8988T (cell line): ENCODE data around the gene PPIP5K2.
"Not testable (repeated sequence)": the region's sequence is repeated elsewhere in the genome, so short reads cannot be mapped to it uniquely, and the experiment has no call there.

ENCODE experiments used
- DNase-seq: peaks from one replicate; pipeline ENCODE4 v3.0.0; 2011

The PPIP5K2 gene

GRCh38 chr5:103209065-103209464 lies 89.0 kb downstream of the PPIP5K2 start:
- no peak for DNase-seq

- DNase-seq = no peak
Measured at GRCh38 chr5:103210952-103211351, 90.9 kb downstream of the PPIP5K2 start.

GRCh38 chr5:103211576-103212561 lies 91.8 kb downstream of the PPIP5K2 start:
- no peak for DNase-seq

DNA sequence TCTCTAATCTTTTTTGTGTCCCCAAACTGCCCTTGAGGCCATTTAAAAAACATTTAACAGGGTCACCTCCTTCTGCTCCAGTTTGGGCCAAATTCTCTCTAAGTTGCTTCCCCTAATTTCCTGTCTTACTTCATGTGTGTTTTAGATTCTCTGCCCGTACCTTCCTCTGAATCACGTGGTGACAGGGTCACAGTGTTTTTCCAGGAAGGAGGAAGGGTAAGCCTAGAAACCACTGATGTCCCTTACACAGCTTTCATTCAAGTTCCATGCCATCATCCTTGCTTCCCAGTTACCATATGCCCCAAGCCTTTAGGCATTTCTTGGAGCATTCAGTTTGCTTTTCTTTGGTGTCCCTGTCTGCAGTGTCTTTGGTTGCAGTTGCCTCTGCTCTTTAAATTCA lies 96.0 kb downstream of the PPIP5K2 start:
- DNase-seq = no peak

- no peak for DNase-seq
Measured at GRCh38 chr5:103216697-103217096, 96.6 kb downstream of the PPIP5K2 start.

DNA sequence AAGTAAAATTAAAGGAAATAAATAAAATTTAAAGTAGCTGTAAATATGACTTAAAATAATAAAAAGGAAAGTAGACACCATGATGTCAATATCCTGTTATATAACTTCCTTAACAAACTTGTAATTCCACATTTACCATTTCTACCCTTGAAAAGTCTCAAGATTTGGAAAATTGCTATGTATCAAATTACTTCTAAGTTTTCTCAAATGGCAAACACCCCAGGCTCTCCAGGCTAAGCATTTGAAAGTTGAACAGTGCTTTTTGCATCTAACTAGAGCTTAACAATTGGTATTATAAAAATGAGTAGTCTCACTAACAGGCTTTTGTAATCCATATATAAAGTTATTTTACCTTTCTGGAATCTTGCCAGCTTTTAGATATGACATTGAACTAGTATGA lies 97.0 kb downstream of the PPIP5K2 start:
- no peak for DNase-seq

GRCh38 chr5:103218164-103218563 lies 98.1 kb downstream of the PPIP5K2 start:
- DNase-seq = no peak

- DNase-seq = not testable (repeated sequence)
Measured at GRCh38 chr5:103219074-103219473, 99.0 kb downstream of the PPIP5K2 start.

GRCh38 chr5:103223031-103223955 lies 103.2 kb downstream of the PPIP5K2 start:
- DNase-seq = no peak

GRCh38 chr5:103224118-103224893 lies 104.2 kb downstream of the PPIP5K2 start:
- DNase-seq = no peak

- DNase-seq = no peak
Measured at GRCh38 chr5:103224894-103225246, 104.8 kb downstream of the PPIP5K2 start.

GRCh38 chr5:103228061-103228460 lies 108.0 kb downstream of the PPIP5K2 start:
- no peak for DNase-seq

GRCh38 chr5:103228588-103228987 lies 108.5 kb downstream of the PPIP5K2 start:
- no peak for DNase-seq

DNA sequence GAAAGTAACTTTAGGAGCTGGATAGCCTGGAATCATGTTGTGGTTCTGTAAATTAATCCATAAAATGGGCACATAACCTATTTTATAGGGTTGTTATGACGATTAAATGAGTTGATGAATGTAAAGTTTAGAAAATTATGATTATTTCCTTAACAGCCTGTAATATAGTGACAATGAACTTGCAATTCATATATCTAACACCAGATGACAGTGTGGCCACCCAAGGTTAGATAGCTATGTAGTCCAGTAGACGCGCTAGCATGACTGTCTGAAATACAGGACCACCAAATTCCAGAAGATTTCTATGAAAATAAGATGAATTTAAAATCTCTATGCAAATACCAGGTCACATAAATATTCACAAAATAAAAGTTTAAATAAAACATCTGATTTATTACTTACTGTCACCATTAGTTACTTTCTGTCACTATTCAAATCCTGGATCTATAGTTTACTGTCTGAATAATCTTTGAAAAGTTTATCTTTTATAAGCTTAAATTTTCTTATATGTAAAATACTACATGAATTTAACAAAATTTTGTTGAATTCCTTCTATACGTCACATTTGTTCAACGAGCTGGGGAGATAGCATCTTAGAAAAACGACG lies 112.4 kb downstream of the PPIP5K2 start:
- no peak for DNase-seq

DNA sequence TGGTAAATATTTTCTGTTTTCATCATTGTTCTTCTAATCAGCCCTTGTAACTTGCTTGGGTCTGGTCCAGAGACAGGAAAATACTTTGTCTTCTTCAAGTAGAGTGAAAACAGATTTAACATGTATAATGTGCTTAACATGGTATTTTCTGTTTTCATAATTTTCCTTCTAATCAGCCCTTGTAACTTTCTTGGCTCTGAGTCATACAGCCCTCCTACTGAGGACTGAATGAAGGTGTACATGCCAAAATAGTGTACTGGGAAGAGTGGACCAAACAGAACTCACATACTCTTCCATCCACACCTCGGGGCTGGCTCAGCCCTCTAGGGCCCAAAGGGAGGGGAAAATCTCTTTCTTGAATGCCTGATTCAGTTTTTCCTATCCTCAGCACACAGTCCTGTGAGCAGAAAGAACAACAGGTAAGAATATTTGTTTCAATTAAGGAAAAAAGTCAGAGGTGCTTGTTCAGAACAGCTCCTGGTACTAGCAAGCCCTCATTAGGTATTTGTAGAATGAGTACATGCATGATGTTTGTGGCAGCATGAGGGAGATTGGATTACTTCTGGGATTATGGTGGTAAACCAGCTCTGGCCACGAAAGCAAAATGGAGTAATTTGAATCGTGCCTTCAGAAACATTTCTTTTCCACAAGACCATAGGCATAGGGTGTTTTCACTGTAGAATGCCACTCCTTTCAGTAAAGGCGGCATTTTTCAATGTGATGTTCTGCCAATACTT lies 114.3 kb downstream of the PPIP5K2 start:
- DNase-seq = no peak

- no peak for DNase-seq
Measured at GRCh38 chr5:103235891-103236290, 115.8 kb downstream of the PPIP5K2 start.

DNA sequence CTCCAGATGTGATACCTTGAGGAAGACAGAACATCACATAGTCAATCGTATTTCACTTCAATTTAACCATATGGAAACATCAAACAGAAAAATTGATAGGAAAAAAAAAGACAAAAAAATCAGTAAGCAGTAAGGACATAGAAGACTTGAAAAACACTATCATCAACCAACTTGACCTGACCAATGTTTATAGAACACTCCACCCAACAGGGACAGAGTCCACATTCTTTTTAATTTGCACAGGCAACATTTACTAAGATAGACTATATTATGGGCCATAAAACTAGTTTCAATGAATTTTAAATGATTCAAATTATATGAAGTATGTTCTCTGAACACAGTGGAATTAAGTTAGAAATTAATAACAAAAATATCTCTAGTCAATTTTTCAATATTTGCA lies 117.7 kb downstream of the PPIP5K2 start:
- DNase-seq = no peak

DNA sequence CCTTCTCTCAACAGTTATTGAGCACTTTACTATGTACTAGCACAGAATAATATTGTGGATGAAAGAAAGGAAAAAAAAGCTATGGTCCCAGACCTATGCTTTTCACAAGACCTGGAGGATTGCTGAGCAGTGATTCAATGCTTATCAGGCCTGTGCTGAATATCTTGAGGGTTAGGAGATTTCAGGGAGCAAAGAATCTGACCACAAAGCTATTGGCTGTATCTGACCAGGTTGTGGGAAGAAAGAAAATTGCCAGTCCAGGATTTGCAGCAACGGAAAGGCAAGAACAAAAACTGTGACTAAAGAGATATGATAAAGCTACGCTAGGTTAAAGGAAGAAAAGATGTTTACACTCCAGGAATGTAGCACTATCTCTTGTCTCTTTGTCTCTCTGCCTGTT lies 123.6 kb downstream of the PPIP5K2 start:
- DNase-seq = no peak

DNA sequence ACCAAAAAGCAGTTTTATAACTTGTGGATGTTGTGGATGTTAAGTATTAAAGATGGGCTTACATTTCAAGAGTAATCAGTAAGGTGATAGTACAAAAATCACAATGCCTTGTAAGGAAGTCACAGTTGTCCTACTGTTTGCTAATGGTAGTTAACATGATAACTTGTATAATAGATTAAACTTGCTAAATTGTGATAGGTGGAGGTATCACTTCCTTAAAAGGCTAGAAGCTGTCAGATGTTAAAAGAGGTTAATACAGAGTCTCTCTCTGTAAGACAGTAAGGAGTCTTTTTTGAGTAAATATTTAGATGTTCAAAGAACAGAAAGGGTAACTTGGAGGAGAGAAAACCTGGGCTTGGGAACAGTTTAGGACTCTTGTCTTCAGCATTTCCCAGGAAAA lies 124.3 kb downstream of the PPIP5K2 start:
- no peak for DNase-seq

GRCh38 chr5:103245761-103246160 lies 125.7 kb downstream of the PPIP5K2 start:
- no peak for DNase-seq

GRCh38 chr5:103247118-103247517 lies 127.0 kb downstream of the PPIP5K2 start:
- no peak for DNase-seq

GRCh38 chr5:103249068-103249467 lies 129.0 kb downstream of the PPIP5K2 start:
- no peak for DNase-seq
